Mesothelial cell of epicardium (in vitro differentiated cells): Measurements from ENCODE around the gene UGCG. TPM values are rescaled to one million over a fixed set of nuclear protein-coding genes. Genes with fewer than 3 reads are reported as not detected.

Experiments
- DNase-seq, 2 experiments: peaks; one replicate each; pipeline ENCODE4 v3.0.0; 2021; ENCODE audit warnings: low spot score in 2 of 2; ENCODE audit not compliant: unreplicated experiment in 2 of 2
- H3K27ac Mint-ChIP-seq: 2 replicates; pipeline ENCODE4 v1.8.0; 2021; ENCODE audit warnings: mixed read lengths
- H3K27me3 Mint-ChIP-seq: 2 replicates; pipeline ENCODE4 v1.8.0; 2021; ENCODE audit warnings: low read depth, mixed read lengths
- H3K36me3 Mint-ChIP-seq: 2 replicates; pipeline ENCODE4 v1.8.0; 2021; ENCODE audit warnings: mixed read lengths
- H3K4me1 Mint-ChIP-seq: 2 replicates; pipeline ENCODE4 v1.8.0; 2021; ENCODE audit warnings: mixed read lengths
- H3K4me3 Mint-ChIP-seq: 2 replicates; pipeline ENCODE4 v1.8.0; 2021; ENCODE audit warnings: mild to moderate bottlenecking, moderate library complexity, mixed read lengths
- H3K9me3 Mint-ChIP-seq: 2 replicates; pipeline ENCODE4 v1.8.0; 2021; ENCODE audit warnings: mixed read lengths
- CTCF ChIP-seq: fragments of 200-600 bp; sonication (generic); IDR thresholded peaks from one replicate; pipeline ENCODE4 v1.5.0; 2021; ENCODE audit warnings: antibody characterized with exemption; ENCODE audit not compliant: unreplicated experiment
- total RNA-seq: library from RNA; stranded (reverse); gene quantifications from 3 replicates; pipeline ENCODE4 v1.2.1, GENCODE V29; 2021

The UGCG gene
- total RNA-seq, 1 donor from 2014 or later: 27.0 TPM

GRCh38 chr9:111934747-111935146 is 38.1 kb downstream of the UGCG start:
- peaks cover 36% of the 10 kb centered on the region for H3K36me3 Mint-ChIP-seq
- H3K4me1 Mint-ChIP-seq: peaks cover 31% of the 10 kb centered on the region
- TF ChIP-seq CTCF: no peak
- no peaks in the 10 kb centered on the region for H3K27me3 Mint-ChIP-seq
- peak overlapping the region; percentile 30 for H3K27ac Mint-ChIP-seq
- no peak for DNase-seq
- no peaks in the 10 kb centered on the region for H3K9me3 Mint-ChIP-seq
- H3K4me3 Mint-ChIP-seq: no peak overlapping the region

- TF ChIP-seq CTCF: no peak
- no peak for DNase-seq
- H3K36me3 Mint-ChIP-seq: peaks cover 28% of the 10 kb centered on the region
- H3K4me3 Mint-ChIP-seq: no peak overlapping the region
- no peaks in the 10 kb centered on the region for H3K9me3 Mint-ChIP-seq
- H3K27ac Mint-ChIP-seq: peak overlapping the region; percentile 87
- no peaks in the 10 kb centered on the region for H3K27me3 Mint-ChIP-seq
- H3K4me1 Mint-ChIP-seq: peaks cover 31% of the 10 kb centered on the region
These were observed 39.8 kb downstream of the UGCG start for GRCh38 chr9:111936391-111936790.

GRCh38 chr9:111937301-111937700 is 40.7 kb downstream of the UGCG start:
- Mint-ChIP-seq H3K27ac (peak overlapping the region; percentile 14), H3K4me3 (no peak overlapping the region), H3K4me1 (peaks cover 31% of the 10 kb centered on the region), H3K36me3 (peaks cover 22% of the 10 kb centered on the region), H3K27me3 (no peaks in the 10 kb centered on the region), H3K9me3 (no peaks in the 10 kb centered on the region)
- no peak for DNase-seq
- TF ChIP-seq CTCF: no peak

- H3K4me1 Mint-ChIP-seq: peaks cover 31% of the 10 kb centered on the region
- peaks cover 18% of the 10 kb centered on the region for H3K36me3 Mint-ChIP-seq
- no peak for TF ChIP-seq CTCF
- H3K4me3 Mint-ChIP-seq: no peak overlapping the region
- no peak for DNase-seq
- no peaks in the 10 kb centered on the region for H3K27me3 Mint-ChIP-seq
- peak overlapping the region; percentile 14 for H3K27ac Mint-ChIP-seq
- H3K9me3 Mint-ChIP-seq: no peaks in the 10 kb centered on the region
These were observed 41.3 kb downstream of the UGCG start for GRCh38 chr9:111937781-111938426.

- Mint-ChIP-seq H3K9me3 (no peaks in the 10 kb centered on the region), H3K27ac (peak overlapping the region; percentile 18), H3K4me1 (peaks cover 31% of the 10 kb centered on the region), H3K27me3 (no peaks in the 10 kb centered on the region), H3K4me3 (no peak overlapping the region), H3K36me3 (peaks cover 14% of the 10 kb centered on the region)
- DNase-seq: no peak
- no peak for TF ChIP-seq CTCF
These were observed 41.8 kb downstream of the UGCG start for GRCh38 chr9:111938427-111938800.

GRCh38 chr9:111939322-111939721 is 42.7 kb downstream of the UGCG start:
- H3K4me3 Mint-ChIP-seq: no peak overlapping the region
- peaks cover 13% of the 10 kb centered on the region for H3K36me3 Mint-ChIP-seq
- no peak for TF ChIP-seq CTCF
- no peaks in the 10 kb centered on the region for H3K9me3 Mint-ChIP-seq
- H3K4me1 Mint-ChIP-seq: peaks cover 31% of the 10 kb centered on the region
- H3K27ac Mint-ChIP-seq: peak overlapping the region; percentile 30
- no peaks in the 10 kb centered on the region for H3K27me3 Mint-ChIP-seq
- DNase-seq: no peak
